Mammary epithelial cell (primary cell): Measurements from ENCODE around the gene SPTB.

Experiments
- CTCF ChIP-seq, 2 donors: IDR thresholded peaks in 1 of 2; conservative IDR thresholded peaks in 1 of 2; 2 replicates each; pipeline ENCODE4 v1.5.1; 2011 to 2012; ENCODE audit warnings: inconsistent platforms in 2 of 2, low read length in 2 of 2, mild to moderate bottlenecking in 2 of 2, control low read depth in 1 of 2, low read depth in 1 of 2; ENCODE audit not compliant: insufficient read depth in 1 of 2; ENCODE audit errors: extremely low read depth in 1 of 2
- EZH2 ChIP-seq: IDR thresholded peaks from 2 replicates; pipeline ENCODE4 v1.6.1; 2012; ENCODE audit warnings: low read length, inconsistent platforms, borderline replicate concordance

- TF ChIP-seq CTCF (conservative IDR thresholded peaks at IDR 0.05 in 1 of 2, IDR thresholded peaks at IDR 0.05 in 1 of 2; ENCODE audit: extremely low read depth in 1 of 2, insufficient read depth in 1 of 2, low read depth in 1 of 2, low read length in 2 of 2), result no peak
- TF ChIP-seq EZH2, result no peak
These were observed 9.5 kb downstream of the SPTB start for GRCh38 chr14:64870160-64870559.
